Naive thymus-derived CD4-positive, alpha-beta T cell (primary cell): ENCODE data around the gene ZNF577. TPM values are rescaled to one million over a fixed set of nuclear protein-coding genes. Genes with fewer than 3 reads are reported as not detected.

ENCODE experiments used
- ATAC-seq: fragments of 150-1000 bp; cut with Tn5 transposase; 2 replicates; pipeline ENCODE4 v1.10.0; 2021; ENCODE audit warnings: mild to moderate bottlenecking, moderate library complexity
- CTCF ChIA-PET: fragments of 350-600 bp; sonication (Branson Sonifier 250); formaldehyde crosslinking; loops from one replicate; lab custom pipeline; 2021; ENCODE audit warnings: antibody characterized with exemption; lab: Charles Lee
- POLR2A ChIA-PET: fragments of 350-600 bp; sonication (Branson Sonifier 250); formaldehyde crosslinking; loops from one replicate; lab custom pipeline; 2021; ENCODE audit warnings: antibody characterized with exemption, inconsistent platforms; lab: Charles Lee
- DNase-seq, 9 donors: peaks; one replicate each; pipeline versions ENCODE4 v3.0.0 to v3.0.0-alpha.2; 2020 to 2022; ENCODE audit warnings: mixed read lengths in 1 of 9
- H3K27ac ChIP-seq: one replicate; pipeline ENCODE4 v1.7.0; 2013; ENCODE audit warnings: mild to moderate bottlenecking, low read depth, low read length, moderate library complexity
- H3K27me3 ChIP-seq, 2 donors: one replicate each; pipeline ENCODE4 v1.7.0; 2013; ENCODE audit warnings: low read length in 2 of 2, mild to moderate bottlenecking in 2 of 2, moderate library complexity in 2 of 2; ENCODE audit not compliant: control insufficient read depth in 2 of 2, insufficient read depth in 2 of 2
- H3K36me3 ChIP-seq, 3 experiments: 1 replicate in 2 of 3; 2 replicates in 1 of 3; pipeline ENCODE4 v1.7.0; 2013; ENCODE audit warnings: low read length in 3 of 3, mild to moderate bottlenecking in 3 of 3, moderate library complexity in 1 of 3; ENCODE audit not compliant: insufficient read depth in 3 of 3, control insufficient read depth in 2 of 3
- H3K4me1 ChIP-seq, 2 donors: one replicate each; pipeline ENCODE4 v1.7.0; 2013; ENCODE audit warnings: low read length in 2 of 2, mild to moderate bottlenecking in 2 of 2, moderate library complexity in 1 of 2; ENCODE audit not compliant: control insufficient read depth in 2 of 2, insufficient read depth in 2 of 2
- H3K4me3 ChIP-seq: 2 replicates; pipeline ENCODE4 v1.7.0; 2013; ENCODE audit warnings: mild to moderate bottlenecking, low read length
- H3K9me3 ChIP-seq, 3 experiments: 1 replicate in 2 of 3; 2 replicates in 1 of 3; pipeline ENCODE4 v1.7.0; 2013; ENCODE audit warnings: low read length in 3 of 3; ENCODE audit not compliant: control insufficient read depth in 2 of 3
- H3K27ac Mint-ChIP-seq, 9 donors: one replicate each; pipeline ENCODE4 v1.8.0; 2020 to 2022; ENCODE audit warnings: mixed read lengths in 9 of 9, mild to moderate bottlenecking in 8 of 9, moderate library complexity in 5 of 9, inconsistent platforms in 2 of 9
- H3K27me3 Mint-ChIP-seq, 5 donors: one replicate each; pipeline ENCODE4 v1.8.0; 2021 to 2022; ENCODE audit warnings: mixed read lengths in 5 of 5, mild to moderate bottlenecking in 1 of 5
- H3K36me3 Mint-ChIP-seq, 5 donors: one replicate each; pipeline ENCODE4 v1.8.0; 2020 to 2022; ENCODE audit warnings: mixed read lengths in 5 of 5, mild to moderate bottlenecking in 3 of 5, inconsistent platforms in 1 of 5
- H3K4me1 Mint-ChIP-seq, 7 donors: one replicate each; pipeline ENCODE4 v1.8.0; 2020 to 2022; ENCODE audit warnings: mixed read lengths in 7 of 7, mild to moderate bottlenecking in 3 of 7, inconsistent platforms in 1 of 7
- H3K4me3 Mint-ChIP-seq, 10 donors: one replicate each; pipeline ENCODE4 v1.8.0; 2020 to 2022; ENCODE audit warnings: mild to moderate bottlenecking in 10 of 10, mixed read lengths in 10 of 10, moderate library complexity in 6 of 10, inconsistent platforms in 2 of 10
- H3K9me3 Mint-ChIP-seq, 11 donors: one replicate each; pipeline ENCODE4 v1.8.0; 2020 to 2022; ENCODE audit warnings: mixed read lengths in 11 of 11, mild to moderate bottlenecking in 4 of 11, inconsistent platforms in 1 of 11, moderate library complexity in 1 of 11
- intact Hi-C, 2 donors: fragments of 100-400 bp; cut with micrococcal nuclease; formaldehyde crosslinking; loops; one replicate each; pipeline ENCODE4 v1.15.1; 2023
- polyA plus RNA-seq, 2 donors: library from polyadenylated mRNA; unstranded; fragments of 300-500 nt; fragmentation: Illumina TruSeq; gene quantifications; one replicate each; pipeline ENCODE4 v1.2.3, GENCODE V29; 2021
- total RNA-seq, 6 experiments: library from RNA in 5 of 6; stranded (reverse) in 5 of 6; gene quantifications; 1 replicate in 5 of 6; 2 replicates in 1 of 6; pipeline ENCODE4 v1.2.3 and lab custom pipeline; 2021 to 2026

The ZNF577 gene
- total and polyA plus RNA-seq, 7 experiments from 2014 or later = 3.7 to 28.5 (median 9.6) TPM

DNA sequence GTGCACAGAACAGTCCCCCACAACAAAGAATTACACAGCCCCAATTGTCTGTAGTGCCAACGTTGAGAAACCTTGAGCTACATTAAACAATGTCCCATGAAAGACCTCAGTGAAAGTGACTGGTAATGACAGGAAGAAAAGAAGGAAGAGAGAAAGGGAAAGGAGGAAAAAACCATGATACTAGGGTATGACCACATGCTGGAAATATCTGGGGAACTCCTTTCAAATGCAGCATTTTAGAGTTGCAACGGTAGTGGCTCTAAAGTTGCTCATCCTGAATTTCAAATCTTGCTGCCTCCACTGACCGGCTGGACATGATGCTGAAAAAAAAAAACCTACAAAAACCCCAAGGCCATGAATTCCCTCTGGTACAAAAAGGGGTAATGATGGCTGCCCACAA is 66.3 kb downstream of the ZNF577 start:
- peaks cover 0 to 30% (median 9%) of the 10 kb centered on the region in 5 donors for H3K36me3 Mint-ChIP-seq

More for the DNA sequence above, 66.3 kb downstream of the ZNF577 start:
- H3K27me3 Mint-ChIP-seq = peaks cover 0 to 30% (median 4%) of the 10 kb centered on the region in 5 donors
- ChIA-PET CTCF (no interaction called here), POLR2A (no interaction called here)
- peaks cover under 1 to 13% (median 2%) of the 10 kb centered on the region in 3 experiments for H3K9me3 ChIP-seq
- H3K27me3 ChIP-seq = no peaks in the 10 kb centered on the region
- intact Hi-C loops = no loop called here
- no peaks in the 10 kb centered on the region for H3K36me3 ChIP-seq
- no peak overlapping the region for H3K4me3 Mint-ChIP-seq
- peaks cover 0 to 1% (median 0%) of the 10 kb centered on the region in 7 donors for H3K4me1 Mint-ChIP-seq
- ATAC-seq = no peak
- H3K27ac Mint-ChIP-seq = no peak overlapping the region
- no peak for DNase-seq
- no peak overlapping the region for H3K27ac ChIP-seq
- no peak overlapping the region for H3K4me3 ChIP-seq
- peaks cover 19 to 94% (median 52%) of the 10 kb centered on the region in 11 donors for H3K9me3 Mint-ChIP-seq
- no peaks in the 10 kb centered on the region for H3K4me1 ChIP-seq

Other genes with a start within 250 kb of the ZNF577 start
- gene SIGLEC14, start 241.1 kb downstream of the ZNF577 start, total RNA-seq = 10 to 100 TPM in 1 of 5 experiments, 1 to 10 TPM in 3, not detected in 1; 1.1 to 43.8 (median 1.8) TPM
- gene SIGLEC14, start 241.1 kb downstream of the ZNF577 start, polyA plus RNA-seq = under 1 TPM in 1 of 2 donors, not detected in 1; 0.08 TPM
- gene SPACA6, start 194.6 kb downstream of the ZNF577 start, total RNA-seq = 10 to 100 TPM in 1 of 5 experiments, 1 to 10 TPM in 4; 7.2 to 11.5 (median 8.0) TPM
- 1 to 10 TPM; 2.0 to 4.9 TPM for gene SPACA6, start 194.6 kb downstream of the ZNF577 start, polyA plus RNA-seq
- not detected for gene HAS1, start 164.0 kb downstream of the ZNF577 start, total RNA-seq
- under 1 TPM; 0.11 to 0.90 TPM for gene HAS1, start 164.0 kb downstream of the ZNF577 start, polyA plus RNA-seq
- gene FPR1, start 136.1 kb downstream of the ZNF577 start, total RNA-seq = 10 to 100 TPM in 1 of 5 experiments, 1 to 10 TPM in 1, under 1 TPM in 2, not detected in 1; 0.38 to 68.2 (median 3.4) TPM
- gene FPR1, start 136.1 kb downstream of the ZNF577 start, polyA plus RNA-seq = under 1 TPM; 0.24 to 0.30 TPM
- 1 to 10 TPM in 1 of 5 experiments, under 1 TPM in 1, not detected in 3; 0.16 to 7.9 TPM for gene FPR2, start 126.8 kb downstream of the ZNF577 start, total RNA-seq
- not detected for gene FPR2, start 126.8 kb downstream of the ZNF577 start, polyA plus RNA-seq
- gene FPR3, start 92.8 kb downstream of the ZNF577 start, total RNA-seq = 1 to 10 TPM in 2 of 5 experiments, under 1 TPM in 2, not detected in 1; 0.13 to 5.1 (median 3.0) TPM
- not detected for gene FPR3, start 92.8 kb downstream of the ZNF577 start, polyA plus RNA-seq
- gene ZNF649, start 17.1 kb upstream of the ZNF577 start, total RNA-seq = 10 to 100 TPM; 11.1 to 33.4 (median 14.5) TPM
- 10 to 100 TPM in 1 of 2 donors, 1 to 10 TPM in 1; 9.3 to 14.3 TPM for gene ZNF649, start 17.1 kb upstream of the ZNF577 start, polyA plus RNA-seq
- gene ZNF613, start 39.5 kb upstream of the ZNF577 start, total RNA-seq = 1 to 10 TPM; 1.5 to 9.6 (median 5.2) TPM
- 1 to 10 TPM; 3.3 to 8.2 TPM for gene ZNF613, start 39.5 kb upstream of the ZNF577 start, polyA plus RNA-seq
- 10 to 100 TPM; 18.1 to 43.7 (median 36.0) TPM for gene ZNF350, start 98.9 kb upstream of the ZNF577 start, total RNA-seq
- gene ZNF350, start 98.9 kb upstream of the ZNF577 start, polyA plus RNA-seq = 10 to 100 TPM; 19.9 to 26.8 TPM
- 10 to 100 TPM in 3 of 5 experiments, 1 to 10 TPM in 2; 8.7 to 20.9 (median 11.0) TPM for gene ZNF615, start 120.3 kb upstream of the ZNF577 start, total RNA-seq
- gene ZNF615, start 120.3 kb upstream of the ZNF577 start, polyA plus RNA-seq = 10 to 100 TPM; 11.5 to 12.1 TPM
- gene ZNF614, start 140.4 kb upstream of the ZNF577 start, total RNA-seq = 10 to 100 TPM in 3 of 5 experiments, 1 to 10 TPM in 2; 5.0 to 14.1 (median 11.1) TPM
- gene ZNF614, start 140.4 kb upstream of the ZNF577 start, polyA plus RNA-seq = 1 to 10 TPM; 5.6 to 7.0 TPM
- 10 to 100 TPM; 13.2 to 25.0 (median 18.1) TPM for gene ZNF432, start 160.9 kb upstream of the ZNF577 start, total RNA-seq
- gene ZNF432, start 160.9 kb upstream of the ZNF577 start, polyA plus RNA-seq = 1 to 10 TPM; 3.0 to 7.9 TPM
- 10 to 100 TPM; 22.6 to 43.5 (median 27.5) TPM for gene ZNF841, start 207.8 kb upstream of the ZNF577 start, total RNA-seq
- 1 to 10 TPM; 3.1 to 3.7 TPM for gene ZNF841, start 207.8 kb upstream of the ZNF577 start, polyA plus RNA-seq